HG03175 (cell line): ENCODE results near the gene LRRC30.

ENCODE experiments used
- ATAC-seq: cut with Tn5 transposase; IDR thresholded peaks from one replicate; pipeline ENCODE4 v1.9.1; 2021; ENCODE audit warnings: mild to moderate bottlenecking, moderate library complexity; ENCODE audit not compliant: unreplicated experiment

LRRC30 gene

GRCh38 chr18:7236933-7237332, 6.0 kb downstream of the LRRC30 start:
- ATAC-seq, result no peak

GRCh38 chr18:7237673-7238272, 6.9 kb downstream of the LRRC30 start:
- no peak for ATAC-seq

- no peak for ATAC-seq
These were observed 12.0 kb downstream of the LRRC30 start for GRCh38 chr18:7242926-7243325.

- no peak for ATAC-seq
These were observed 18.0 kb downstream of the LRRC30 start for GRCh38 chr18:7248877-7249276.

GRCh38 chr18:7254163-7254562, 23.3 kb downstream of the LRRC30 start:
- no peak for ATAC-seq

GRCh38 chr18:7255054-7255453, 24.2 kb downstream of the LRRC30 start:
- ATAC-seq, result no peak

GRCh38 chr18:7255643-7256042, 24.8 kb downstream of the LRRC30 start:
- ATAC-seq, result no peak

GRCh38 chr18:7256618-7257425, 25.9 kb downstream of the LRRC30 start:
- ATAC-seq, result no peak

- ATAC-seq, result no peak
These were observed 26.5 kb downstream of the LRRC30 start for GRCh38 chr18:7257426-7257740.

- no peak for ATAC-seq
These were observed 28.6 kb downstream of the LRRC30 start for GRCh38 chr18:7259475-7259874.

- ATAC-seq, result no peak
These were observed 30.3 kb downstream of the LRRC30 start for GRCh38 chr18:7261199-7261598.

GRCh38 chr18:7267973-7268372, 37.1 kb downstream of the LRRC30 start:
- ATAC-seq, result no peak

- no peak for ATAC-seq
These were observed 39.1 kb downstream of the LRRC30 start for GRCh38 chr18:7269942-7270341.

GRCh38 chr18:7272311-7273049, 41.6 kb downstream of the LRRC30 start:
- ATAC-seq, result no peak

GRCh38 chr18:7273301-7273921, 42.5 kb downstream of the LRRC30 start:
- no peak for ATAC-seq

GRCh38 chr18:7281579-7281978, 50.7 kb downstream of the LRRC30 start:
- no peak for ATAC-seq
